Gastroesophageal sphincter (tissue), 4 donors: ENCODE data around the gene FOSL2. TPM values are rescaled to one million over a fixed set of nuclear protein-coding genes. Genes with fewer than 3 reads are reported as not detected.

Experiments
- ATAC-seq: fragments of 150-250 bp; one replicate; pipeline ENCODE4 v1.9.1; 2016; ENCODE audit warnings: mild to moderate bottlenecking, moderate library complexity
- H3K27ac ChIP-seq, 4 donors: fragments of 200-600 bp; sonication (generic) in 3 of 4; 1 replicate in 3 of 4; 2 replicates in 1 of 4; pipeline ENCODE4 v1.5.1; 2016 to 2019
- H3K27me3 ChIP-seq: fragments of 200-600 bp; sonication (generic); one replicate; pipeline ENCODE4 v1.5.1; 2019
- H3K36me3 ChIP-seq, 2 donors: fragments of 200-600 bp; sonication (generic); one replicate each; pipeline ENCODE4 v1.5.1; 2019; ENCODE audit warnings: control low read depth in 1 of 2
- H3K4me1 ChIP-seq, 3 donors: fragments of 200-600 bp; sonication (generic); 1 replicate in 2 of 3; 2 replicates in 1 of 3; pipeline ENCODE4 v1.5.1; 2016 to 2019; ENCODE audit warnings: control low read depth in 2 of 3
- H3K4me3 ChIP-seq, 2 donors: fragments of 200-600 bp; sonication (generic); one replicate each; pipeline ENCODE4 v1.5.1; 2019; ENCODE audit warnings: mild to moderate bottlenecking in 1 of 2, moderate library complexity in 1 of 2
- H3K9me3 ChIP-seq, 3 donors: fragments of 200-600 bp; sonication (generic); one replicate each; pipeline ENCODE4 v1.5.1; 2017 to 2019; ENCODE audit warnings: control low read depth in 2 of 3
- CTCF ChIP-seq, 4 experiments: fragments of 200-600 bp in 2 of 4; fragments of 450-650 bp in 2 of 4; sonication (generic) in 1 of 4; IDR thresholded peaks; one replicate each; pipeline ENCODE4 v1.5.1; 2017 to 2019; ENCODE audit warnings: antibody characterized with exemption in 4 of 4, mild to moderate bottlenecking in 2 of 4, moderate library complexity in 2 of 4
- EP300 ChIP-seq: sonication (generic); formaldehyde crosslinking; IDR thresholded peaks from one replicate; pipeline ENCODE4 v1.6.1; 2017; ENCODE audit warnings: antibody characterized with exemption, mild to moderate bottlenecking
- POLR2A ChIP-seq, 2 donors: fragments of 450-650 bp; IDR thresholded peaks; one replicate each; pipeline ENCODE4 v1.6.1; 2017; ENCODE audit warnings: antibody characterized with exemption in 2 of 2, mild to moderate bottlenecking in 2 of 2, moderate library complexity in 1 of 2
- POLR2AphosphoS5 ChIP-seq: sonication (generic); formaldehyde crosslinking; IDR thresholded peaks from one replicate; pipeline ENCODE4 v1.6.1; 2017; ENCODE audit warnings: antibody characterized with exemption
- WGBS, 2 donors: methylation state at CpG; one replicate each; pipeline ENCODE4 v1.1.5; 2018; ENCODE audit warnings: low coverage in 1 of 2; 5-methylcytosine and 5-hydroxymethylcytosine counted together
- total RNA-seq, 4 donors: library from RNA; depleted of rRNA; stranded (reverse); fragments of >200 nt; gene quantifications; one replicate each; pipeline ENCODE4 v1.1.0, GENCODE V29; 2016

FOSL2 gene
- total RNA-seq, 4 donors from 2014 or later: 75.3 to 152 (median 132) TPM

- H3K27ac ChIP-seq: peak overlapping the region in 3 of 4 donors; percentile 5 to 60 (median 46)
- peak; percentile 2 for TF ChIP-seq POLR2AphosphoS5
- TF ChIP-seq CTCF (IDR thresholded peaks at IDR 0.05): no peak
- peaks cover 0 to 79% (median 20%) of the 10 kb centered on the region in 3 donors for H3K4me1 ChIP-seq
- 66 to 89% methylated on average over 4 to 8 of the region's 26 CpGs for WGBS, 2 donors
- H3K36me3 ChIP-seq: peaks cover 2 to 100% of the 10 kb centered on the region in 2 donors
- no peaks in the 10 kb centered on the region for H3K9me3 ChIP-seq
- H3K27me3 ChIP-seq: no peaks in the 10 kb centered on the region
- no peak overlapping the region for H3K4me3 ChIP-seq
- ATAC-seq: no peak
Measured at GRCh38 chr2:28408764-28409599, 16.3 kb downstream of the FOSL2 start.

DNA sequence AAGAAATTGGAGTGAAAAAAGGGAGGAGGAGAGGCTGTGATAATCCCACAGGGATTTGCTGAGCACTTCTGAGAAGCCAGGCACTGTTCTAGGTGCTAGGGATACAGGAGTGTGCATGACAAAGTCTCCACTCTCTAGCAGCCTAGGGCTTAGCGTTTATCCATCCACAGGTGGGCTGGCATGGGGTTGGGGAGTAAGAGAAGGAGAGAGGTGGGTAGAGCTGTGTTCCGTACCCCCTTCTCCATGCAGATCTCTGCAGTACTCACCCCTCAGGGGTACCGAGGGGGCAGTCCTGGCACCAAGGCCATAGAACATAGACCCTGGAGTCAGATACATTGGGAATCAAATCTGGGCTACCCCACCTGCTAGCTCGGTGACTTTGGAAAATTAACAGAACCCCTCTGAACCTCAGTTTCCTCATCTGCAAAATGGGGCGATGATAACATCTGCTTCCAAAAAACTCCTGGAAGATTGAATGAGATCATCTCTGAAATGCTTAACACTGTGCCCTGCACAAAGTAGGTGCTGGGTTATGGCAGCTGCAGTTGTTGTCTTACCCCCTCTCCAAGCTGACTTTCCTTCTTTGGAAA, 18.6 kb downstream of the FOSL2 start:
- Histone ChIP-seq H3K27ac (peak overlapping the region in 2 of 4 donors; percentile 11 to 46), H3K36me3 (peaks cover 0 to 100% of the 10 kb centered on the region in 2 donors), H3K9me3 (no peaks in the 10 kb centered on the region), H3K4me3 (no peak overlapping the region), H3K27me3 (no peaks in the 10 kb centered on the region), H3K4me1 (peaks cover 0 to 75% (median 19%) of the 10 kb centered on the region in 3 donors)
- WGBS, 2 donors: 82 to 93% methylated on average over 3 of the region's 5 CpGs
- TF ChIP-seq POLR2A (IDR thresholded peaks at IDR 0.05): no peak
- peak; percentile 4 for TF ChIP-seq POLR2AphosphoS5
- no peak for ATAC-seq

GRCh38 chr2:28411956-28412609, 19.4 kb downstream of the FOSL2 start:
- no peaks in the 10 kb centered on the region for H3K9me3 ChIP-seq
- no peaks in the 10 kb centered on the region for H3K27me3 ChIP-seq
- 60 to 80% methylated on average over 1 to 4 of the region's 27 CpGs for WGBS, 2 donors
- no peak overlapping the region for H3K4me3 ChIP-seq
- H3K27ac ChIP-seq: no peak overlapping the region
- TF ChIP-seq POLR2AphosphoS5 (peak; percentile 6), CTCF (IDR thresholded peaks at IDR 0.05) (no peak), POLR2A (IDR thresholded peaks at IDR 0.05) (no peak), EP300 (no peak)
- peaks cover 0 to 98% of the 10 kb centered on the region in 2 donors for H3K36me3 ChIP-seq
- no peak for ATAC-seq
- peaks cover 0 to 67% (median 12%) of the 10 kb centered on the region in 3 donors for H3K4me1 ChIP-seq

- H3K4me1 ChIP-seq: peaks cover 0 to 61% (median 11%) of the 10 kb centered on the region in 3 donors
Measured at GRCh38 chr2:28412625-28413151, 20.0 kb downstream of the FOSL2 start.

More at GRCh38 chr2:28412625-28413151, 20.0 kb downstream of the FOSL2 start:
- peaks cover 0 to 98% of the 10 kb centered on the region in 2 donors for H3K36me3 ChIP-seq
- WGBS, 2 donors: 76 to 95% methylated on average over 4 of the region's 6 CpGs
- H3K27ac ChIP-seq: peak overlapping the region in 3 of 4 donors; percentile 23 to 61 (median 48)
- H3K4me3 ChIP-seq: no peak overlapping the region
- no peaks in the 10 kb centered on the region for H3K9me3 ChIP-seq
- no peaks in the 10 kb centered on the region for H3K27me3 ChIP-seq
- TF ChIP-seq CTCF (IDR thresholded peaks at IDR 0.05) (no peak), EP300 (no peak), POLR2A (IDR thresholded peaks at IDR 0.05) (no peak), POLR2AphosphoS5 (no peak)
- no peak for ATAC-seq
